Coronary artery (tissue), 2 donors: ENCODE measurements around the gene KIF26B.

Experiments used
- DNase-seq: peaks from one replicate; pipeline ENCODE4 v3.0.0-alpha.2; 2017; ENCODE audit warnings: low spot score
- H3K27ac ChIP-seq, 2 donors: fragments of 200-600 bp; sonication (generic); one replicate each; pipeline ENCODE4 v1.5.1; 2016 to 2019
- H3K4me3 ChIP-seq: fragments of 200-600 bp; sonication (generic); 2 replicates; pipeline ENCODE4 v1.5.1; 2016; ENCODE audit warnings: mild to moderate bottlenecking, moderate library complexity
- CTCF ChIP-seq: fragments of 200-600 bp; sonication (generic); IDR thresholded peaks from one replicate; pipeline ENCODE4 v1.5.1; 2019; ENCODE audit warnings: antibody characterized with exemption

The KIF26B gene

GRCh38 chr1:245276445-245276844, 121.7 kb downstream of the KIF26B start:
- no peak for TF ChIP-seq CTCF
- DNase-seq = no peak
- Histone ChIP-seq H3K4me3 (no peak overlapping the region), H3K27ac (no peak overlapping the region)

- H3K27ac ChIP-seq = no peak overlapping the region
- DNase-seq = no peak
- no peak overlapping the region for H3K4me3 ChIP-seq
- no peak for TF ChIP-seq CTCF
Observed at GRCh38 chr1:245277276-245277675, 122.5 kb downstream of the KIF26B start.

- Histone ChIP-seq H3K27ac (no peak overlapping the region), H3K4me3 (no peak overlapping the region)
- no peak for TF ChIP-seq CTCF
- no peak for DNase-seq
Observed at GRCh38 chr1:245278846-245279245, 124.1 kb downstream of the KIF26B start.

GRCh38 chr1:245279346-245279745, 124.6 kb downstream of the KIF26B start:
- no peak overlapping the region for H3K4me3 ChIP-seq
- no peak for DNase-seq
- no peak for TF ChIP-seq CTCF
- no peak overlapping the region for H3K27ac ChIP-seq

GRCh38 chr1:245283001-245283400, 128.2 kb downstream of the KIF26B start:
- no peak overlapping the region for H3K4me3 ChIP-seq
- no peak for DNase-seq
- TF ChIP-seq CTCF = no peak
- H3K27ac ChIP-seq = no peak overlapping the region

GRCh38 chr1:245285168-245285567, 130.4 kb downstream of the KIF26B start:
- DNase-seq = no peak
- no peak overlapping the region for H3K4me3 ChIP-seq
- H3K27ac ChIP-seq = no peak overlapping the region
- TF ChIP-seq CTCF = no peak

GRCh38 chr1:245288796-245289195, 134.0 kb downstream of the KIF26B start:
- H3K4me3 ChIP-seq = no peak overlapping the region
- no peak for DNase-seq
- TF ChIP-seq CTCF = no peak
- no peak overlapping the region for H3K27ac ChIP-seq
